ENCODE data around the gene DIAPH1. TPM values are rescaled to one million over a fixed set of nuclear protein-coding genes. Genes with fewer than 3 reads are reported as not detected.
A peak's percentile ranks its signal among the peaks of the same experiment; 100 is the strongest.

The DIAPH1 gene
- total RNA-seq, 5 donors from 2014 or later (not counting 1 experiment from before 2014, with no cell fraction given): 190 to 271 (median 211) TPM

- no peaks in the 10 kb centered on the region for H3K9me3 ChIP-seq
- Mint-ChIP-seq H3K9me3 (no peaks in the 10 kb centered on the region), H3K27ac (no peak overlapping the region), H3K27me3 (peaks cover 4 to 6% of the 10 kb centered on the region in 2 donors), H3K4me3 (no peak overlapping the region), H3K4me1 (peaks cover 3 to 7% (median 5%) of the 10 kb centered on the region in 3 donors), H3K36me3 (no peaks in the 10 kb centered on the region)
- peaks cover 0 to 3% of the 10 kb centered on the region in 2 experiments for H3K4me1 ChIP-seq (ENCODE audit: control insufficient read depth in 1 of 2, extremely low read depth in 1 of 2, insufficient read depth in 2 of 2, low read length in 2 of 2)
- ATAC-seq (replicated peaks in 1 of 4) (no peak), DNase-seq (no peak)
- peaks cover 0 to 7% of the 10 kb centered on the region in 2 experiments for H3K27me3 ChIP-seq (replicated peaks in 1 of 2; ENCODE audit: control insufficient read depth in 2 of 2, extremely low read depth in 1 of 2, insufficient read depth in 2 of 2, low read length in 1 of 2)
- no peak overlapping the region for H3K27ac ChIP-seq (ENCODE audit: low read length)
- H3K36me3 ChIP-seq (ENCODE audit: control insufficient read depth in 2 of 2, extremely low read depth in 1 of 2, insufficient read depth in 1 of 2, low read length in 1 of 2): no peaks in the 10 kb centered on the region
- CTCF ChIA-PET: interaction anchor here in 1 of 2 donors (0.7 kb wide), 1 partner anchor 186 kb away, joined by 5 read pairs; no protein-coding TSS in a partner anchor
- WGBS (ENCODE audit: insufficient coverage): 91% methylated on average over 5 of the region's 8 CpGs
- POLR2A ChIA-PET: no interaction called here
- H3K4me3 ChIP-seq (ENCODE audit: control insufficient read depth in 1 of 2, extremely low read depth in 1 of 2, low read length in 1 of 2): no peak overlapping the region
These were observed 112.2 kb downstream of the DIAPH1 start for GRCh38 chr5:141506381-141507155.

- ChIA-PET CTCF (interaction anchor here in 1 of 2 donors (1.0 kb wide), 1 partner anchor 9 kb away, joined by 3 read pairs; no protein-coding TSS in a partner anchor), POLR2A (no interaction called here)
- DNase-seq (no peak), ATAC-seq (replicated peaks in 1 of 4) (no peak)
- Mint-ChIP-seq H3K36me3 (no peaks in the 10 kb centered on the region), H3K27ac (no peak overlapping the region), H3K9me3 (no peaks in the 10 kb centered on the region), H3K4me3 (no peak overlapping the region), H3K27me3 (peaks cover 4 to 7% of the 10 kb centered on the region in 2 donors), H3K4me1 (peaks cover 2 to 4% (median 2%) of the 10 kb centered on the region in 3 donors)
- H3K9me3 ChIP-seq: no peaks in the 10 kb centered on the region
- no peak overlapping the region for H3K27ac ChIP-seq (ENCODE audit: low read length)
- 74% methylated on average over 3 of the region's 4 CpGs for WGBS (ENCODE audit: insufficient coverage)
- no peaks in the 10 kb centered on the region for H3K36me3 ChIP-seq (ENCODE audit: control insufficient read depth in 2 of 2, extremely low read depth in 1 of 2, insufficient read depth in 1 of 2, low read length in 1 of 2)
- peaks cover 0 to 6% of the 10 kb centered on the region in 2 experiments for H3K27me3 ChIP-seq (replicated peaks in 1 of 2; ENCODE audit: control insufficient read depth in 2 of 2, extremely low read depth in 1 of 2, insufficient read depth in 2 of 2, low read length in 1 of 2)
- no peak overlapping the region for H3K4me3 ChIP-seq (ENCODE audit: control insufficient read depth in 1 of 2, extremely low read depth in 1 of 2, low read length in 1 of 2)
- peaks cover 0 to 3% of the 10 kb centered on the region in 2 experiments for H3K4me1 ChIP-seq (ENCODE audit: control insufficient read depth in 1 of 2, extremely low read depth in 1 of 2, insufficient read depth in 2 of 2, low read length in 2 of 2)
These were observed 114.6 kb downstream of the DIAPH1 start for GRCh38 chr5:141504216-141504615.

- H3K36me3 Mint-ChIP-seq: no peaks in the 10 kb centered on the region
- WGBS (ENCODE audit: insufficient coverage): 92% methylated on average over 2 of the region's 2 CpGs
- CTCF ChIA-PET: no interaction called here
These were observed 115.1 kb downstream of the DIAPH1 start for GRCh38 chr5:141503681-141504080.

GRCh38 chr5:141501761-141502160 is 117.0 kb downstream of the DIAPH1 start:
- H3K4me3 Mint-ChIP-seq: no peak overlapping the region
- no peak overlapping the region for H3K27ac ChIP-seq (ENCODE audit: low read length)
- no peak overlapping the region for H3K4me3 ChIP-seq (ENCODE audit: control insufficient read depth in 1 of 2, extremely low read depth in 1 of 2, low read length in 1 of 2)
- no peak for ATAC-seq (replicated peaks in 1 of 4)
- DNase-seq: no peak
- H3K36me3 ChIP-seq (ENCODE audit: control insufficient read depth in 2 of 2, extremely low read depth in 1 of 2, insufficient read depth in 1 of 2, low read length in 1 of 2): no peaks in the 10 kb centered on the region
- peaks cover 15 to 22% of the 10 kb centered on the region in 2 donors for H3K27me3 Mint-ChIP-seq
- ChIA-PET CTCF (interaction anchor here (1.0 kb wide), 2 partner anchors 10 to 11 kb away, joined by 3 to 4 read pairs; no protein-coding TSS in a partner anchor), POLR2A (interaction anchor here in 1 of 2 donors (0.6 kb wide), 1 partner anchor 12 kb away, joined by 3 read pairs; no protein-coding TSS in a partner anchor)
- H3K27me3 ChIP-seq (replicated peaks in 1 of 2; ENCODE audit: control insufficient read depth in 2 of 2, extremely low read depth in 1 of 2, insufficient read depth in 2 of 2, low read length in 1 of 2): peaks cover 0 to 13% of the 10 kb centered on the region in 2 experiments
- H3K36me3 Mint-ChIP-seq: no peaks in the 10 kb centered on the region
- H3K4me1 Mint-ChIP-seq: no peaks in the 10 kb centered on the region
- WGBS (ENCODE audit: insufficient coverage): 73% methylated on average over 1 of the region's 7 CpGs
- no peaks in the 10 kb centered on the region for H3K4me1 ChIP-seq (ENCODE audit: control insufficient read depth in 1 of 2, extremely low read depth in 1 of 2, insufficient read depth in 2 of 2, low read length in 2 of 2)
- H3K9me3 Mint-ChIP-seq: no peaks in the 10 kb centered on the region
- no peaks in the 10 kb centered on the region for H3K9me3 ChIP-seq
- H3K27ac Mint-ChIP-seq: no peak overlapping the region

More at GRCh38 chr5:141503681-141504080, 115.1 kb downstream of the DIAPH1 start:
- H3K9me3 ChIP-seq: no peaks in the 10 kb centered on the region
- Mint-ChIP-seq H3K9me3 (no peaks in the 10 kb centered on the region), H3K27ac (no peak overlapping the region), H3K27me3 (peaks cover 4 to 10% of the 10 kb centered on the region in 2 donors), H3K4me1 (no peaks in the 10 kb centered on the region), H3K4me3 (no peak overlapping the region)
- H3K4me3 ChIP-seq (ENCODE audit: control insufficient read depth in 1 of 2, extremely low read depth in 1 of 2, low read length in 1 of 2): no peak overlapping the region
- no peaks in the 10 kb centered on the region for H3K4me1 ChIP-seq (ENCODE audit: control insufficient read depth in 1 of 2, extremely low read depth in 1 of 2, insufficient read depth in 2 of 2, low read length in 2 of 2)
- H3K27ac ChIP-seq (ENCODE audit: low read length): no peak overlapping the region
- DNase-seq (no peak), ATAC-seq (replicated peaks in 1 of 4) (no peak)
- H3K27me3 ChIP-seq (replicated peaks in 1 of 2; ENCODE audit: control insufficient read depth in 2 of 2, extremely low read depth in 1 of 2, insufficient read depth in 2 of 2, low read length in 1 of 2): peaks cover 0 to 4% of the 10 kb centered on the region in 2 experiments
- no peaks in the 10 kb centered on the region for H3K36me3 ChIP-seq (ENCODE audit: control insufficient read depth in 2 of 2, extremely low read depth in 1 of 2, insufficient read depth in 1 of 2, low read length in 1 of 2)
- POLR2A ChIA-PET: no interaction called here

GRCh38 chr5:141496038-141496437 is 122.8 kb downstream of the DIAPH1 start:
- 80% methylated on average over 1 of the region's 4 CpGs for WGBS (ENCODE audit: insufficient coverage)
- Histone ChIP-seq H3K36me3 (ENCODE audit: control insufficient read depth in 2 of 2, extremely low read depth in 1 of 2, insufficient read depth in 1 of 2, low read length in 1 of 2) (no peaks in the 10 kb centered on the region), H3K4me1 (ENCODE audit: control insufficient read depth in 1 of 2, extremely low read depth in 1 of 2, insufficient read depth in 2 of 2, low read length in 2 of 2) (peaks cover 0 to 16% of the 10 kb centered on the region in 2 experiments), H3K27me3 (replicated peaks in 1 of 2; ENCODE audit: control insufficient read depth in 2 of 2, extremely low read depth in 1 of 2, insufficient read depth in 2 of 2, low read length in 1 of 2) (peaks cover 8 to 63% of the 10 kb centered on the region in 2 experiments), H3K9me3 (no peaks in the 10 kb centered on the region), H3K4me3 (ENCODE audit: control insufficient read depth in 1 of 2, extremely low read depth in 1 of 2, low read length in 1 of 2) (no peak overlapping the region), H3K27ac (ENCODE audit: low read length) (no peak overlapping the region)
- H3K36me3 Mint-ChIP-seq: no peaks in the 10 kb centered on the region
- ChIA-PET POLR2A (interaction anchor here in 1 of 2 donors (0.6 kb wide), 1 partner anchor 159 kb away, joined by 8 read pairs; no protein-coding TSS in a partner anchor), CTCF (interaction anchor here in 1 of 2 donors (0.5 to 1.0 kb wide), 2 partner anchors 17 to 52 kb away, joined by 3 read pairs; no protein-coding TSS in a partner anchor)
- H3K27ac Mint-ChIP-seq: no peak overlapping the region
- H3K4me1 Mint-ChIP-seq: peaks cover 13 to 17% (median 14%) of the 10 kb centered on the region in 3 donors
- H3K27me3 Mint-ChIP-seq: peaks cover 52 to 64% of the 10 kb centered on the region in 2 donors
- no peaks in the 10 kb centered on the region for H3K9me3 Mint-ChIP-seq
- peak overlapping the region in 1 of 3 donors; percentile 55 for H3K4me3 Mint-ChIP-seq
- DNase-seq (no peak), ATAC-seq (replicated peaks in 1 of 4) (no peak)

- Mint-ChIP-seq H3K4me3 (peak overlapping the region in 1 of 3 donors; percentile 55), H3K4me1 (peaks cover 14 to 19% (median 16%) of the 10 kb centered on the region in 3 donors), H3K9me3 (no peaks in the 10 kb centered on the region), H3K27me3 (peaks cover 58 to 70% of the 10 kb centered on the region in 2 donors), H3K36me3 (no peaks in the 10 kb centered on the region), H3K27ac (peak overlapping the region in 1 of 2 donors; percentile 36)
- H3K9me3 ChIP-seq: no peaks in the 10 kb centered on the region
- peaks cover 0 to 16% of the 10 kb centered on the region in 2 experiments for H3K4me1 ChIP-seq (ENCODE audit: control insufficient read depth in 1 of 2, extremely low read depth in 1 of 2, insufficient read depth in 2 of 2, low read length in 2 of 2)
- DNase-seq (peak in 1 of 35 experiments; percentile 4), ATAC-seq (replicated peaks in 1 of 4) (no peak)
- peaks cover 8 to 69% of the 10 kb centered on the region in 2 experiments for H3K27me3 ChIP-seq (replicated peaks in 1 of 2; ENCODE audit: control insufficient read depth in 2 of 2, extremely low read depth in 1 of 2, insufficient read depth in 2 of 2, low read length in 1 of 2)
- POLR2A ChIA-PET: no interaction called here
- H3K27ac ChIP-seq (ENCODE audit: low read length): no peak overlapping the region
- H3K36me3 ChIP-seq (ENCODE audit: control insufficient read depth in 2 of 2, extremely low read depth in 1 of 2, insufficient read depth in 1 of 2, low read length in 1 of 2): no peaks in the 10 kb centered on the region
- no peak overlapping the region for H3K4me3 ChIP-seq (ENCODE audit: control insufficient read depth in 1 of 2, extremely low read depth in 1 of 2, low read length in 1 of 2)
- CTCF ChIA-PET: no interaction called here
- 67% methylated on average over 5 of the region's 8 CpGs for whole genome bisulfite sequencing (ENCODE audit: insufficient coverage)
These were observed 123.4 kb downstream of the DIAPH1 start for GRCh38 chr5:141495453-141495811.

All from T-cell (primary cell).